Dedifferentiated amniotic fluid mesenchymal stem cell (primary cell): Measurements from ENCODE around the gene NIPBL.
"Not testable (repeated sequence)": the region's sequence is repeated elsewhere in the genome, so short reads cannot be mapped to it uniquely, and the experiment has no call there.

Experiments used
- DNase-seq: peaks from one replicate; pipeline ENCODE4 v3.0.0-alpha.2; 2016; ENCODE audit errors: extremely low spot score

Gene NIPBL

DNA sequence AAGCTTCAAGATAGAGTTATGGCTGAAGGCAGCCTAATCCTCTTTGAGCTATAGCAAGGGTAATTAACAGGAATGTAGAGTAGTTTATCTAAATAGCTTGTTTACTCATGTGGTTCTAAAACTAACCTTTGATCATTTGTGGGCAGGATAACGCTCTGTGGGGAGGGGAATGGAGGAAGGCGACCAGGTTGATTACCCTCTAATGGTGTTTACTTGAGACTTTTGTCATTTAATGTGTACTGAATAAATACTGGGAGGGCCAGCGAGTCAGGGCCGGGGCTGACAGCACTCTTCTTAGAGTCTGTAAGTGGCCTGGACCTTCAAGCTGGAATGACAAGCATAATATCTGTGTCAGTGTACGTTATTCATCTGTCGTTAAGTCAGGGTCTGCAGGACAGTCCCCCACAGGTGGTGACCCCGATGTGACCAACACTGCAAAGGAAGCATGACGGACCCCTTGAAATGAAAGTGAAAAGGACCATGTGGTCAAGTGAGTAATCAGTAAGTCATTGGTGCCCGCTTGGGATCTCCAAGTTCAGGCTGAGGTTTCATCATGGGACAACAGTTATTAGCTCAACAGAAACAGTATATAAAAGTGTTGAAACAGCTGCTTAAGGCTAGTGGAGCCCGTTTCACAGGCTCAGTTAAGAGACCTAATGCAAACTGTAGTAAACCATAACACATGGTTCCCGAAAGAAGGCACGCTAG is 210.1 kb downstream of the NIPBL start:
- no peak for DNase-seq

DNA sequence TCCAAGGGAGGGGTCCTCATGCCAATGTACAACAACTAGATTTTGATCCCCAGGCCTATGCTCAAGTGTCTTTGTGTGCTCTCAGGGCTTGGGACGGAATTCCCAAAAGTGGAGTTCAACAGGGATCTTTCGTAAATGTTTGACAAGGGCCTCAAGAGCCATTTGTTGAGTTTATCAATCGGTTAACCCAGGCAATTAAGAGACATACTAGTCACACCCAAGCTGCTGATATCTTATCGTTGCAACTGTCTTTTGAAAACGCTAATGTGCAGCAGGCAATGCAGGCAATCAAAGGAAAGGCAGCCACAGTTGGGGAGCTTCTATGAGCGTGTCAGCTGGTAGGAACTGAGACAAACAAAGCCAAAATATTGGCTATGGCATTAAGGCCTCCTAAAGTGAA is 211.4 kb downstream of the NIPBL start:
- DNase-seq, result no peak

GRCh38 chr5:37090123-37090726 is 213.7 kb downstream of the NIPBL start:
- no peak for DNase-seq

DNA sequence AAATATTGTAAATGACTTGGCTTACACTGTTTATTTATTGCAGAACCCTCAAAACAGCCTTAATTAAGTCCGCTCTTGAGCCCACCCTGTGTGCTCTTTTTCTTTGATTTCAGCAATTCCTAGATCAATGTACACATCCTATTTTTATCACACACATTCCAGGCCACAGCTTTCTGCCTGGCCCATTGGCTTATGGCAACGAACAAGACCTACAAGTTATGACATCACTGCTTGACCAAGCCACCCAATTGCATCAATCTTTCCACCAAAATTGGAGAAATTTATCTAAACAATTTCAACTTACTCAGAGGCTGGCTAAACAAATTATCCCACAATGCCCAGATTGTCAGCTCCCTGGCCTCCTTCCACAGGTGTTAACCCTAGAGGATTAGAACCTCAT is 214.2 kb downstream of the NIPBL start:
- no peak for DNase-seq

DNA sequence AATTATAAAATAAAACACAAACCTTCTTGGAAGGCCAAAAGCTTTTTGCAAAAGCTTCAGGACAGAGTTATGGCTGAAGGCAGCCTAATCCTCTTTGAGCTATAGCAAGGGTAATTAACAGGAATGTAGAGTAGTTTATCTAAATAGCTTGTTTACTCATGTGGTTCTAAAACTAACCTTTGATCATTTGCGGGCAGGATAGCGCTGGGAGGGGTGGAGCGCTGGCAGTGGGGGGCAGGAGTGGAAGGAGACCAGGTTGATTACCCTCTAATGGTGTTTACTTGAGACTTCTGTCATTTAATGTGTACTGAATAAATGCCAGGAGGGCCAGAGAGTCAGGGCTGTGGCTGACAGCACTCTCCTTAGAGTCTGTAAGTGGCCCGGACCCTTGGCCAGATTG is 217.2 kb downstream of the NIPBL start:
- not testable (repeated sequence) for DNase-seq

GRCh38 chr5:37099267-37099666 is 222.7 kb downstream of the NIPBL start:
- not testable (repeated sequence) for DNase-seq

DNA sequence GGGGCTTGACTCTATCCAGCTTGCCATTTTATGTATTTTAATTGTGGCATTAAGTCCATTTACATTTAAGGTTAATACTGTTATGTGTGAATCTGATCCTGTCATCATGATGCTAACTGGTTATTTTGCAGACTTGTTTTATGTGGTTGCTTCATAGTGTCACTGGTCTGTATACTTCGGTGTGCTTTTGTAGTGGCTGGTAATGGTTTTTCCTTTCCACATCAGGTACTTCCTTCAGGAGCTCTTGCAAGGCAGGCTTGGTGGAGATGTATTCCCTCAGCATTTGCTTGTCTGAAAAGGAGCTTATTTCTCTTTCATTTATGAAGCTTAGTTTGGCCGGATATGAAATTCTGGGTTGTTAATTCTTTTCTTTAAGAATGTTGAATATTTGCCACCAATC is 226.7 kb downstream of the NIPBL start:
- DNase-seq, result no peak

GRCh38 chr5:37109338-37109737 is 232.8 kb downstream of the NIPBL start:
- DNase-seq, result no peak

- no peak for DNase-seq
Measured at GRCh38 chr5:37110135-37110534, 233.6 kb downstream of the NIPBL start.

DNA sequence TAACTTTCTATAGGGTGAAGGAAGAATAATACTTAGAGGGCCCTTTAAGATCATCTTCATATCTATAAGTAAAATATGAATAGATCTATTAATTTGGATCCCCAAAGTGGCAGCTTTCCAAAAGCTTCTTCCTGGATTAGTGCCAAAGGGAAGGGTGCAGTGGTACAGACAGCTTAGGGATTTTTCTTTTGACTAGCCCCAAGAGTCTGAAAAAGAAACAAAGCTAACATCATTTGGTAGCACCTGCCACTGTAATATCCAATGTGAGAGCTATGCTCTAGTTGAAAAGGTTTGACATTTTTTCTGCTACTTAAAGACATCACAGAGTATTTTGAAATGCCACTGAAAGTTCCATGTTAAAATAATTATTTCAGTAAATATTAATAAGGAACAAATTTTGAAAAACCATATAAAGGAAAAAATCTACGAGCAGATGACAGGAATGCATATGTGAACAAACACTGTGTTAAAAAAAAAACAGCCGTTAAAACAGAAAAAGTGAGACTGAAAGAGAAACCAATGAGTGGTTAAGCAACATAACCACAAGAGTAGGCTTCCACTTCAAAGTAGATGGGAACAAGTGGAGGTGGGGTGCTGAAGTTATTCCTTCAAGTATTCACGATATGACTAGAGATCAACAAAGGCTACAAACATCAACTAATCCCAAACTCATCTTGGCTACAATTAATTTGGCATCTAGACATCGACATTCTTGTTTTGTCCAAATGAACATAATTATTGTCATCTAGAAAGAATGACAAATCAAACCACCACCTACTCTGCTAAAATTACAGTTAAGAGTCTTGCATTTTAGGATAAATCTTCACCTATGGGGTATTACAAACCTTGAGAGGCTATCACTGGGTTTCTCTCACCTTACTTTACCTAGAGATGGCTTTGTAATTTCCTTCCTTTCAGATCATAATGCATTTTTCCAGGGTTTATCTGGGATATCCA is 235.1 kb downstream of the NIPBL start:
- DNase-seq, result no peak

DNA sequence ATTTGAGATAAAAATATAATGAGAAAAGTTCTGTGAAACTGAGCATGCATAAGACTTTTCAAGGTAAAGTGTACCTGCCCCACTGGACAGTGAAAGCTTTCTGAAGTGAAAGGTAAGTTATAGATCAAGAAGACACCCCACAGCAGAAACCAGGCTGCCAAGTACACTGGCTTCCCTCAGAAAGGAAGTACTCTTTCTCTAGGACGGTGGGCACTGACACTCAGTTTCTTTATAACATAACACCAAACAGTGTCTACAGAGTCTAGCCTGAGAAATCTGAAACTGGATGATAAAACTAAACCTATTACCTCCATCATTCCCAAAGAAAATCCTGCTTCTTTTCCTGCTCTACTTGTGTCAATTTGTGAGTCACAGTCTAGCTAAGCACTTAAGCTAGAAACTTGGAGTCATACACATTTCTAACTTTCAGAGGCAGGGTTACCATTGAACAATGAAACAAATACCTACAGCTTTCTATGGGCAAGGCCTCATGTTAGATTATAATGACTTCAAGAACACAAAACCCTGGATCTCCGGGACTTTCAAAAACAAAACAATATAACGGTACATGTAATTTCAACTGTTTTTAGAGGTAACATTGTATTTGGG is 235.9 kb downstream of the NIPBL start:
- DNase-seq, result no peak
